ES-I3 (cell line): Measurements from ENCODE around the gene NLRP6.
"Not testable (repeated sequence)": the region's sequence is repeated elsewhere in the genome, so short reads cannot be mapped to it uniquely, and the experiment has no call there.

ENCODE experiments used
- H3K36me3 ChIP-seq: 2 replicates; pipeline ENCODE4 v1.6.1; 2013; ENCODE audit warnings: mild to moderate bottlenecking, low read length, control low read depth, moderate library complexity; ENCODE audit not compliant: insufficient read depth
- H3K4me1 ChIP-seq: 2 replicates; pipeline ENCODE4 v1.6.1; 2013; ENCODE audit warnings: mild to moderate bottlenecking, control low read depth, low read length; ENCODE audit not compliant: insufficient read depth
- H3K9ac ChIP-seq: 2 replicates; pipeline ENCODE4 v1.6.1; 2013; ENCODE audit warnings: low read depth, mild to moderate bottlenecking, low read length, moderate library complexity
- H3K9me3 ChIP-seq: 2 replicates; pipeline ENCODE4 v1.6.1; 2013; ENCODE audit warnings: mild to moderate bottlenecking, low read length, moderate library complexity; ENCODE audit not compliant: control insufficient read depth, insufficient read depth

NLRP6 gene

DNA sequence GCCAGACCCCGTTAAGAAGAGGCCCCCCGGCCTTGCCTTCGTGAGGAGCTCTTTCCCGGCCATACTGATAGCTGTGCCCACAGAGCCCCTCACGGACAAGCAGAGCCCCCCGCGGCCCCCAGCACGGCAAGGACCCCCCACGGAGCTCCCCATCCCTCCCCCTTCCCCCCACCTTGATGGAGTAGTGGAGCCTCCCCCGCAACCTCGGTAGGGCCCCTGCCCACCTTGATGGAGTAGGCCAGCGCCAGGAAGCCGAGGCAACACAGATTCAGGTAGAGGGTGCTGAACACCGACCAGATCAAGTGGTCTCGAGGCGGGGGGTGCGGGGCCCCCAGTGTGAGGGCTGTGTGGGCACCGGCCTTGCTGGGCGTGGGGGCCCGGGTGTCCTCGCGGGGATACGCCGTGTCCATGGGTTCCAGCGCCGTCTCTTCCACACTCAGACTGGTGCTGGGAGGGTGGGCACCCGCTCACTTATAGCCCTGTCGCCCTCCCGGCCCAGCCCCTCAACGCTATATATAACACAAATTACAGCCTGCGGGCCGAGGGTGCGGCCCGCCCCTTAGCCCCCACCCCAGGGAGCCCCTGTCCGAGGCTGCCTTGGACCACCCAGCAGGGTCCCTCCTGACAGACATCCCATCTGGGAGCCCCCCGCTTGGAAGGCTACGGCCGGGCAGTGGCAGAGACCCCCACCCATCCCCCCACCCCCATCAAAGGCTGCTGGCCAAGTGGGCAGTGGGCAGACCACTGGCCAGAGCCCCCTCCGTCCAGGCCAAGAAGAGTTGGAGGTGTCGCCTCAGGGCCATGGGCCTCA, 21.1 kb downstream of the NLRP6 start, which contains the start of gene IFITM5:
Gene IFITM5, minus strand, starts transcription at position 446 of the 811 bp plus-strand sequence. Its CDS starts 36 bp downstream, at position 410.
- Histone ChIP-seq H3K4me1 (peaks cover 8% of the 10 kb centered on the region; the same call in 1 of the 2 replicates), H3K9me3 (no peaks in the 10 kb centered on the region), H3K9ac (no peak within 1 kb of the TSS), H3K36me3 (no peaks in the 10 kb centered on the region)

DNA sequence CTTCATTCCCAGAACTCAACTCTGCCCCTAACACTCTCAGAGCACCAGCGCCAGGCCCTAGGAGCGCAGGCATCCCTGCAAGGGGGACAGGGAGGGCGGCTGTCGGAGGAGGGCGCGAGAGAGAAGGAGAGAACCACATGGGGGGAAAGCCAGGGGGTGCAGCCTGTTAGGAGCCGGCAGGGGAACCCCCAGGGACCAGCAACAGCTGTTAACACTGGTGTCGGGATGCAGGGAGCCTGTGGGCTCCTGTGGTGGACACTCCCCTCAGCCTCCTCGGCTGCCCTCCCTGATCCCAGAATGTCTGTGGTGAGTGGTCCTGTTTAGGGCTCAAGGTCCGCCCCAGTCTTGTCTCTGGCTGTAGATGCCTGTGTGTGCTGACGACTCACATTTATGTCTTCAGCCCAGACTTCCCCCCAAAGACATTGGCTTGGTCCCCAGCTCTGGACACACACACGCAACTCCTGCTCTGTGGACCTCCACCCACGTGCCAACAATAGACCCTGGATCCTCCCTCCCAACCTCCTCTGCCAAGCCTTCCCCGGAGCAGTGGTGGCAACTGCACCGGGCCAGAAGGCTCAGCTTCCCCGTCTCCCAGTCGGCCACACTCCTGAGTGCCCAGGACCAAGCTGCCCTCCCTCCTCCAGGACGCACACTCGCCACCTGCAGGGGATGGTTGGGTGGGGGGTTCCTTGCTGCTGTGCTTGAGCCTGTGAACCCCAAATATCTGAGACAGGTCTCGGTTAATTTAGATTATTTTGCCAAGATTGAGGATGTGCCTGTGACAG, 21.9 kb downstream of the NLRP6 start:
- peaks cover 8% of the 10 kb centered on the region; the same call in 1 of the 2 replicates for H3K4me1 ChIP-seq
- H3K9ac ChIP-seq: no peak overlapping the region
- no peaks in the 10 kb centered on the region for H3K36me3 ChIP-seq
- no peaks in the 10 kb centered on the region for H3K9me3 ChIP-seq

DNA sequence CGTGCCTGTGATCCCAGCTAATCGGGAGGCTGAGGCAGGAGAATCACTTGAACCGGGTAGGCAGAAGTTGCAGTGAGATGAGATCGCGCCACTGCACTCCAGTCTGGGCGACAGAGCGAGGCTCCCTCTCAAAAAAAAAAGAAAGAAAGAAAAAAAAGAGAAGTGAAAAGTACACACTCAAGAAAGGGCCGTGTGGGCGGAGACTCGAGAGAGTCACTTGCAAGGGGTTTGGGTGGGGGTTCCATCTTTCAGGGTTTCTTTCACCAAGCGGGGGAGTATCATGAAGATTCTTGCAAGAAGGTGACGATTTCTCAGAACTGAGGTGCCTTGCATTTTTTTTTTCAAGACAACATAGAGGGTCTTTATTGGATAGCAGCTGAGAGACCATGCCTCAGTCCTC, 25.2 kb downstream of the NLRP6 start:
- no peaks in the 10 kb centered on the region for H3K9me3 ChIP-seq
- H3K9ac ChIP-seq: no peak overlapping the region
- H3K36me3 ChIP-seq: no peaks in the 10 kb centered on the region
- H3K4me1 ChIP-seq: peaks cover 30% of the 10 kb centered on the region

DNA sequence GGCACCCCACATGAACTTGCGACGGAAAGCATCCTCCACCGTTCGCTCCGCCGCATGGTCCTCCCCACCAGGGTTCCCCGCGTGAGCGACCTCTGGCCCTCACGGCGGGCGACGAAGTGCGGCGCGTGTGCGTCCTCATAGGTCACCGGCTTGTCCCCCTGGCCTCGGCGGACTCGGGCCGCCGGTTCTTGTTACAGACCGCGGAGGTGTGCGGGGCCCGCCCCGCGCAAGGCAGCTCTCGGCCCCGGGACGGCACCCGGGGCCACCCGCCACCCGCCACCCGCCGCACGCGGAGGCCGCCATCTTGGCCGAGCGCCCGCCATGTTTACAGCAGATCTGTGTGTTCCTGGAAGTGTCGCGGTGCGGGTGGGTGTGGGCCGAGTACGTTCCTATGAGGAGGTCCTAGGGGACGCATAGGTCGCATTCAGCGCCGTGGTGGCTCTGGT, 25.9 kb downstream of the NLRP6 start:
- no peaks in the 10 kb centered on the region for H3K36me3 ChIP-seq
- no peak overlapping the region for H3K9ac ChIP-seq
- H3K9me3 ChIP-seq: no peaks in the 10 kb centered on the region
- H3K4me1 ChIP-seq: peaks cover 30% of the 10 kb centered on the region

DNA sequence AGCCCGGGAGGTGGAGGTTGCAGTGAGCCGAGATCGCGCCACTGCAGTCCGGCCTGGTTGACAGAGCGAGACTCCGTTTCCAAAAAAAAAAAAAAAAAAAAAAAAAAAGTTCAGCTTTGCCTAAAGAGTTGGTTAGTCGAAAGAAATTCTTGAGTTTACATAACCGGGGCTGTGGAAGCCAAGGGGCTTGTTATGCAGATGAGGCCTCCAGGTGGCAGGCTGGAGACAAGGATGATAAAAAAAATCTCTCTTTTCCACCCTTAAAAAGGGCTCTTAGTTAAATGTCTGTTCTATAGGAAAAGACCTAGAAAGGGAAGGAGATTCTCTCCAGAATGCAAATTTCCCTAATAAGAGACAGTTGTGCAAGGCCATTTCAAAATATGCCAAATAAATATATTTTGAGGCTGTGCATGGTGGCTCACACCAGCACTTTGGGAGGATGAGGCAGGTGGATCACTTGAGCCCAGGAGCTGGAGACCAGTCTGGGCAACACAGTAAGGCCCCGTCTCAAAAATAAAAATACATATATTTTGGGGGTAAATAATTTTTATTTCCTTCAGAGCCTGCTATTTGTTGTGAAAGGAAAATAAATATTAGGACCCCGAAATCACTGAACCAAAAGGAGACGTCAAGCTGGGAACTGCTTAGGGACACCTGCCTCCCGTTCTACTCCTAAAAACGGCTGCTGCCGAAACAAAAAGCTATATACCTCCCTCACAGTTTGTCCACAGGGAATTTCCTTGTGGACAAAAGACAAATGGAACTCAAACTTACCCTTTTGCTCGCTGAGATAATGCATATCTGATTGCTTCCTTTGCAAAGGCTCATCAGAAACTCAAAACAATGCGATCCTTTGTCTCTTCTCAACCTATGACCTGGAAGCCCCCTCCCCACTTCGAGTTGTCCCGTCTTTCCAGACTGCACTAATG, 27.0 kb downstream of the NLRP6 start:
- no peak overlapping the region; the same call in 1 of the 2 replicates for H3K9ac ChIP-seq
- no peaks in the 10 kb centered on the region for H3K9me3 ChIP-seq
- H3K4me1 ChIP-seq: peaks cover 36% of the 10 kb centered on the region
- H3K36me3 ChIP-seq: no peaks in the 10 kb centered on the region

DNA sequence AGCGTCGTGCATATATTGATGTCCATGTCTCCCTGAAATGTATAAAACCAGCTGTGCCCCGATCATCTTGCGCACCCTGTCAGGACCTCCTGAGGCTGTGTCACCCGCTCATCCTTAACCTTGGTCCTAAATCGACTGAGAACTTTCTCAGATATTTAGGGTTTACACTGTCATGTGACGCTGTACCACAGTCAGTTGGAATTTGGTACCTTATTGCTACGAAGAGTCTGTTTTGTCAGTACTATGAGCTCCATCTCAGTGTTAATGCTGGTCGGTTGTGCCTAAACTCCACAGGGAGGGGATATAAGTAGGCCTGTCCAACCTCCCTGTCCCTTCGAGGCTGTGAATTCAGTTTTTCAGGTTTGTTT, 27.6 kb downstream of the NLRP6 start:
- no peaks in the 10 kb centered on the region for H3K9me3 ChIP-seq
- H3K4me1 ChIP-seq: peaks cover 30% of the 10 kb centered on the region
- no peak overlapping the region for H3K9ac ChIP-seq
- no peaks in the 10 kb centered on the region for H3K36me3 ChIP-seq

DNA sequence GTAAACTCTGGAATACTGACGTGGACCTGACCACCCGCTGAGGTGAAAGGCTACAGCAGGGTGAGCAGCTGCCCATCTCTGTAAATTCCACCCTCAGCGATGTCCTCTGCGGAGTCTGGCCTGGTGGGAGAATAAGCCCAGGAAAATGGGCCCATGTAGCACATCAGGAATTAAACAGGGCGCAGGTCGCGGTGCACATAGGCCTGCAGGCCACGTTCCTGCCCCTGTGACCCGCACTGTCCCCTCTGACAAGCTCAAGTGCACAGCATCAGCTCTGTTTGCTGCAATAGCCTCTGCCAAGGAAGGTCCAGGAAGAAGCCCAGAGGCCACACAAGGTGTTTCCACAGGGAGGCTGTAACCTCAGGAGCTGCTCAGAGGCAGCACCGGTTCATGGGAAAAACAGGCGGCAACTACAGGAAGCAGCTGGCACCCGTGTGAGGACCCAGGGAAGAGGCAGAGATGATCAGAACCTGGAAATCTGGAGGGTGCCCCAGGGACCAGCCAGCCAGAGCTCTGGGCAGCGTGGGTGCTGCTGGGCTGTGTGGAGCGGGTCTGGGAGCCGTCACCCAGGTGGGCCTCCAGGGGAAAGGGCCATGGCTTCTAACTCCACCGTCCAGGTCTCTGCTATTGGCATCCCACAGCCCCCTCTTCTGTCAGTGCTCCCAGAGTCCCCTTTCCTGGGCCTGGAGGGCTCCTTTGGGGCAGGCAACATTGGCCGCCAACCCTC, 28.6 kb downstream of the NLRP6 start:
- Histone ChIP-seq H3K9me3 (no peaks in the 10 kb centered on the region), H3K4me1 (peaks cover 30% of the 10 kb centered on the region), H3K36me3 (no peaks in the 10 kb centered on the region), H3K9ac (no peak overlapping the region)

DNA sequence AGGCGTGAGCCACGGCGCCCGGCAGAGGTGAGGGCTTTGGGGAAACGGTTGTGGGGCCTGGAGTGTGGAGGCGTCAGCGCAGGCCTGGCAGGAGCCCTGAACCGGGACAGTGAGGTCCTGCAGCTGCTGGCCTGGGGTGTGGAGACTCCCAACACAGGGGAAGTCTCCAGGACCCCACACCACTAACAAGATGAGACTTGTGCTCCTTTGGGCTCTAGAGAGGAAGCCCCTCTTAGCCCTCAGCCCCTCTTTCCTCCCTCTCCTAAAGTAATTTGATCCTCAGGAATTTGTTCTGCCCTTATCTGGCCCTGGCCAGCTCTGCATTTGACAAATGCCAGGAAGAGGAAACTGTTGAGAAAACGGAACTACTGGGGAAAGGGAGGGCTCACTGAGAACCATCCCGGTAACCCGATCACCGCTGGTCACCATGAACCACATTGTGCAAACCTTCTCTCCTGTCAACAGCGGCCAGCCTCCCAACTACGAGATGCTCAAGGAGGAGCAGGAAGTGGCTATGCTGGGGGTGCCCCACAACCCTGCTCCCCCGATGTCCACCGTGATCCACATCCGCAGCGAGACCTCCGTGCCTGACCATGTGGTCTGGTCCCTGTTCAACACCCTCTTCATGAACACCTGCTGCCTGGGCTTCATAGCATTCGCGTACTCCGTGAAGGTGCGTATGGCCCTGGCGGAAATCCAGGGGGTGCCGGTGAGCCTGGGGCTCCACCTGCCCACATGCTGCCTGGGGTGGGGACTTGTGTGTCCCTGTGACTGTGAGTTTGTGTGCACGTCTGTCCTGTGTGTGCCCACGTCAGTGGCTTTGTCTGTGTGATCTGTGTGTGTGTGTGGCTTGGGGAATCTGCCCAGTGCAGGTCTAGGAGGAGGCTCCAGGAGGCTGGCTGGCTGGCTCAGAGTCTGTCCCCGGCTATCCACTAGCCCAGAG, 29.8 kb downstream of the NLRP6 start, which contains the start of gene IFITM2:
Gene IFITM2, plus strand, starts transcription at position 51 of the 943 bp plus-strand sequence. Its CDS starts 377 bp downstream, at position 428.
- H3K36me3 ChIP-seq, H3K9me3 ChIP-seq: not testable (repeated sequence)
- H3K9ac ChIP-seq: peak within 1 kb of the TSS; percentile 47; the same call in 1 of the 2 replicates
- H3K4me1 ChIP-seq: peaks cover 42% of the 10 kb centered on the region

DNA sequence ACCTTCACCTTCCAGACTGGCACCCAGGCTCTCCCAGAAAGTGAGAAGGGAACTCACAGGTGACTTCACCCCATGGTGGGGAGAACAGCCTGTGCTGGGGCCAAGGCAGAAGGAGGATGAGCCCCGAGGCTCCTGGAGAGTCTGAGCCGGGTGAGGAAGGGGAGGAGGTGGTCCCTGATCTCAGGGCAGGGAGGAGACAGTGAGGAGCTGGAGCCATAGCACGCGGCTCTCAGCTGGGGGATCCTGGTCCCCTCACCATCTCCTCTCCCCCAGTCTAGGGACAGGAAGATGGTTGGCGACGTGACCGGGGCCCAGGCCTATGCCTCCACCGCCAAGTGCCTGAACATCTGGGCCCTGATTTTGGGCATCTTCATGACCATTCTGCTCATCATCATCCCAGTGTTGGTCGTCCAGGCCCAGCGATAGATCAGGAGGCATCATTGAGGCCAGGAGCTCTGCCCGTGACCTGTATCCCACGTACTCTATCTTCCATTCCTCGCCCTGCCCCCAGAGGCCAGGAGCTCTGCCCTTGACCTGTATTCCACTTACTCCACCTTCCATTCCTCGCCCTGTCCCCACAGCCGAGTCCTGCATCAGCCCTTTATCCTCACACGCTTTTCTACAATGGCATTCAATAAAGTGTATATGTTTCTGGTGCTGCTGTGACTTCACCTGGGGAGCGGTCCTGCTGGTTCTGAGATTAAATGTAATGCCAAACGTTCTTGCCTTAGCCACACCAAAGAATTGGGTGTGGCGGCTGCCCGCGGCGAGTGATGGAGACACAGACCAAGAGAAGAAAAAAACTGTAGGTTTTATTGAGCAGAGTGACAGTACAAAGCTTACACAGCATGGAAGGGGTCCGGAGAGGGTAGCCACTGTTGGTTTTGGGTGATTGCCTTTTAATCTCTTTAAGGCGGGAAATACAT, 30.8 kb downstream of the NLRP6 start:
- peaks cover 48% of the 10 kb centered on the region for H3K4me1 ChIP-seq

DNA sequence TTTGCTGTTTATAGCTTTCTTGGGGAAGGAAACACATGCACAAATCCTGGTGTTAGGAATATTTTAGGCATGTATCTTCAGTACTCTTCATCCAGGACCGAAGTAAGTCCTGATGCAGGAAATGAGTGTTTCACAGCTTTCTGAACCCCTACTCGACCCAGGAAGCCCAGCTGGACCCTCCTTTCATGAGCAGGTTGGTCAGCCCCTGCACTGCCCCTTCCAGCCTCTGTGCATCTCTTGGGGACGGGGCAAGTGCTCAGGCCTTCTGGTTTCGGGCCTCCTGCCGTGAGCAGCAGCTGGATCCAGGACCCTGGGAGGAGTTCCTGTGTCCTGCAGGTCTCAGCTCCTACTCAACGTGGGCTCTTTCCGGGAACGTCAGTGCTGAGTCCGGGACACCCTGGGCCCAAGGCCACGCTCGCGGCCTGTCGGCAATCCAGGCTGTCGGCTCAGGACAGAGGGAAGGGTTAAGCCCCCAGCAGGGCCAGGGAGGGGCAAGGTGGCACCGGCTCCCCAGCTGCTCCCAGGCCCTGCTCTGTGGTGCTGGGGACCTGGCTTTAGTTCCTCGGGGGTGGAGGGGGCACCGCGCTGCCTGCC, 31.9 kb downstream of the NLRP6 start:
- H3K9ac ChIP-seq: peak overlapping the region; percentile 37; the same call in 1 of the 2 replicates

More for the DNA sequence above, 30.8 kb downstream of the NLRP6 start:
- H3K36me3 ChIP-seq, H3K9me3 ChIP-seq: not testable (repeated sequence)
- H3K9ac ChIP-seq: peak overlapping the region; percentile 7; the same call in 1 of the 2 replicates

DNA sequence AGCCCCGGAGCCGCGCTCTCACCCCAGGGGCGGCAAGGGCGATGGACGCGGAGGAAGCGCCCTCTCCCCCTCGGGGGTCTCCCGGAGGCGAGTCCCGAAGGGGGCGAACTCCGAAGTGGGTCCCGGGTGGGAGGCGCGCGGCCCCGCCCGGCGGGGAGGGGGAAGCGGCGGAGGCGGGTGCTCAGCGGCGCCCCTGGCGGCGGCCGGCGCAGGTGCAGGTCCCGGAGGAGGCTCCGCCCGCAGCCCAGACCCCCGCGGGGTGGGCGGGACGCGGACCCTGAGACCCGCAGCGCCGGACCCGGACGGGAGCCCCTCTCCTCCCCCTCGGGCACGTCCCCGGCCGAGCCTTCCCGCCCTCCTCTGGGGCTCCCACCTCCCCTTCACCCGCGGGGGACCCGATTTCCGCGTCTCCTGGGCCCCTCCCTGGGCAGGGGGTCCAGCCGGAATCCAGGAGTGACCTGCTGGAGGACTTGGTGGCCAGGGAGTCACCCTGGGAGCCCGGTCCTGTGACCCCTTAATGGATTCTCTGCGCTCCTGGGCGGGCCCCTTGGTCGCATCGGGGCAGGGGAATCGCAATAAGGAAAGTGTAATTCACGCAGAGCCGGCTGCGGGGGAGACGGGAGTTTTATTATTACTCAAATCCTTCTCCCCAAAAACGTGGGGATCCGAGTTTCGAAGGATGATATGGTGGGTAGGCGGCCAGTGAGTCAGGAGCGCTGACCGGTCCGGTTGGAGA, 33.0 kb downstream of the NLRP6 start:
- Histone ChIP-seq H3K9ac (peak overlapping the region; percentile 31; the same call in 1 of the 2 replicates), H3K4me1 (peaks cover 38% of the 10 kb centered on the region)
- H3K9me3 ChIP-seq, H3K36me3 ChIP-seq: not testable (repeated sequence)

More for the DNA sequence above, 31.9 kb downstream of the NLRP6 start:
- not testable (repeated sequence) for H3K9me3 ChIP-seq, H3K36me3 ChIP-seq
- H3K4me1 ChIP-seq: peaks cover 48% of the 10 kb centered on the region
